ENCODE measurements around the gene WFDC9.
A peak's percentile ranks its signal among the peaks of the same experiment; 100 is the strongest.
"Not testable (repeated sequence)": the region's sequence is repeated elsewhere in the genome, so short reads cannot be mapped to it uniquely, and the experiment has no call there.

WFDC9 gene

GRCh38 chr20:45631184-45631583 is at the start of gene WFDC9:
WFDC9 (minus strand) TSS chr20:45631284; CDS start chr20:45610181, 21,103 bp downstream.
- DNase-seq (ENCODE audit: low spot score): no peak

GRCh38 chr20:45679650-45680049 is 48.6 kb upstream of the WFDC9 start:
- no peak for DNase-seq (ENCODE audit: low spot score)

- no peak for DNase-seq (ENCODE audit: low spot score)
Measured at GRCh38 chr20:45672765-45673164, 41.7 kb upstream of the WFDC9 start.

- DNase-seq (ENCODE audit: low spot score): no peak
Measured at GRCh38 chr20:45670139-45670538, 39.1 kb upstream of the WFDC9 start, which contains the start of gene WFDC11. WFDC11 (minus strand) TSS chr20:45670239; CDS start chr20:45650600, 19,639 bp downstream.

- not testable (repeated sequence) for DNase-seq (ENCODE audit: low spot score)
Measured at GRCh38 chr20:45657038-45657437, 26.0 kb upstream of the WFDC9 start.

GRCh38 chr20:45651726-45652125 is 20.6 kb upstream of the WFDC9 start:
- not testable (repeated sequence) for DNase-seq (ENCODE audit: low spot score)

GRCh38 chr20:45649312-45649863 is 18.3 kb upstream of the WFDC9 start:
- no peak for DNase-seq (ENCODE audit: low spot score)

GRCh38 chr20:45647441-45648050 is 16.5 kb upstream of the WFDC9 start:
- no peak for DNase-seq (ENCODE audit: low spot score)

GRCh38 chr20:45646875-45647274 is 15.8 kb upstream of the WFDC9 start:
- DNase-seq (ENCODE audit: low spot score): no peak

GRCh38 chr20:45645869-45646268 is 14.8 kb upstream of the WFDC9 start:
- DNase-seq (ENCODE audit: low spot score): not testable (repeated sequence)

GRCh38 chr20:45641076-45641475 is 10.0 kb upstream of the WFDC9 start:
- DNase-seq (ENCODE audit: low spot score): not testable (repeated sequence)

- DNase-seq (ENCODE audit: low spot score): no peak
Measured at GRCh38 chr20:45639687-45640086, 8.6 kb upstream of the WFDC9 start.

- DNase-seq (ENCODE audit: low spot score): no peak
Measured at GRCh38 chr20:45636513-45636912, 5.4 kb upstream of the WFDC9 start.

- DNase-seq (ENCODE audit: low spot score): no peak
Measured at GRCh38 chr20:45630371-45630770, 713 bp downstream of the WFDC9 start.

- DNase-seq (ENCODE audit: low spot score): peak; percentile 17
Measured at GRCh38 chr20:45629496-45630100, 1.5 kb downstream of the WFDC9 start, which contains the start of gene WFDC10A. WFDC10A (plus strand) TSS chr20:45629739; CDS start chr20:45629814, 75 bp downstream.

- no peak for DNase-seq (ENCODE audit: low spot score)
Measured at GRCh38 chr20:45626540-45626939, 4.5 kb downstream of the WFDC9 start.

- no peak for DNase-seq (ENCODE audit: low spot score)
Measured at GRCh38 chr20:45621593-45621992, 9.5 kb downstream of the WFDC9 start.

GRCh38 chr20:45617591-45617990 is 13.5 kb downstream of the WFDC9 start:
- no peak for DNase-seq (ENCODE audit: low spot score)

GRCh38 chr20:45612314-45612713 is 18.8 kb downstream of the WFDC9 start:
- no peak for DNase-seq (ENCODE audit: low spot score)

- DNase-seq (ENCODE audit: low spot score): no peak
Measured at GRCh38 chr20:45611054-45611453, 20.0 kb downstream of the WFDC9 start.

- no peak for DNase-seq (ENCODE audit: low spot score)
Measured at GRCh38 chr20:45607810-45608209, 23.3 kb downstream of the WFDC9 start.

- no peak for DNase-seq (ENCODE audit: low spot score)
Measured at GRCh38 chr20:45595235-45595634, 35.8 kb downstream of the WFDC9 start.

- no peak for DNase-seq (ENCODE audit: low spot score)
Measured at GRCh38 chr20:45593498-45593897, 37.6 kb downstream of the WFDC9 start.

Measured in kidney capillary endothelial cell (primary cell).